Activated CD8-positive, alpha-beta T cell treated with anti-CD3 and anti-CD28 coated beads for 36 hours (primary cell): Measurements from ENCODE around the gene OSBPL6. TPM values are rescaled to one million over a fixed set of nuclear protein-coding genes. Genes with fewer than 3 reads are reported as not detected.

ENCODE experiments used
- ATAC-seq: fragments of 200-7000 bp; cut with Tn5 transposase; one replicate; pipeline ENCODE4 v1.10.0; 2021; ENCODE audit warnings: mild to moderate bottlenecking, moderate library complexity
- CTCF ChIA-PET: fragments of 350-600 bp; sonication (Branson Sonifier 250); formaldehyde crosslinking; loops from one replicate; lab custom pipeline; 2021; ENCODE audit warnings: antibody characterized with exemption; lab: Charles Lee
- POLR2A ChIA-PET: fragments of 350-600 bp; sonication (Branson Sonifier 250); formaldehyde crosslinking; loops from one replicate; lab custom pipeline; 2021; ENCODE audit warnings: antibody characterized with exemption; lab: Charles Lee
- DNase-seq: peaks from one replicate; pipeline ENCODE4 v3.0.0-alpha.2; 2020
- H3K27ac Mint-ChIP-seq: one replicate; pipeline ENCODE4 v1.8.0; 2021; ENCODE audit warnings: mild to moderate bottlenecking, mixed read lengths
- H3K27me3 Mint-ChIP-seq: one replicate; pipeline ENCODE4 v1.8.0; 2021; ENCODE audit warnings: mixed read lengths
- H3K36me3 Mint-ChIP-seq: one replicate; pipeline ENCODE4 v1.8.0; 2021; ENCODE audit warnings: low read depth, mixed read lengths
- H3K4me1 Mint-ChIP-seq: one replicate; pipeline ENCODE4 v1.8.0; 2021; ENCODE audit warnings: low read depth, mixed read lengths
- H3K4me3 Mint-ChIP-seq: one replicate; pipeline ENCODE4 v1.8.0; 2021; ENCODE audit warnings: mild to moderate bottlenecking, moderate library complexity, mixed read lengths
- H3K9me3 Mint-ChIP-seq: one replicate; pipeline ENCODE4 v1.8.0; 2021; ENCODE audit warnings: mixed read lengths
- CTCF ChIP-seq: fragments of 200-600 bp; IDR thresholded peaks from one replicate; pipeline ENCODE4 v1.8.0; 2022; ENCODE audit warnings: antibody characterized with exemption, mild to moderate bottlenecking
- intact Hi-C: fragments of 100-400 bp; cut with micrococcal nuclease; formaldehyde crosslinking; loops from one replicate; pipeline ENCODE4 v1.10.0; 2022
- total RNA-seq, 2 experiments: library from RNA; stranded (reverse); gene quantifications; one replicate each; pipeline ENCODE4 v1.2.3, GENCODE V29; 2021

Gene OSBPL6
- total RNA-seq, 2 experiments from 2014 or later, result 2.5 to 4.0 TPM

GRCh38 chr2:178246696-178247095 is 52.4 kb downstream of the OSBPL6 start:
- H3K4me1 Mint-ChIP-seq, result no peaks in the 10 kb centered on the region
- no peak for DNase-seq
- ChIA-PET CTCF (interaction anchor here (0.6 kb wide), 1 partner anchor 37 kb away, joined by 3 read pairs; no protein-coding TSS in a partner anchor), POLR2A (no interaction called here)
- intact Hi-C loops, result no loop called here
- no peak overlapping the region for H3K4me3 Mint-ChIP-seq
- ATAC-seq, result no peak
- H3K27ac Mint-ChIP-seq, result no peak overlapping the region
- H3K9me3 Mint-ChIP-seq, result no peaks in the 10 kb centered on the region
- H3K36me3 Mint-ChIP-seq, result no peaks in the 10 kb centered on the region
- peaks cover 10% of the 10 kb centered on the region for H3K27me3 Mint-ChIP-seq
- TF ChIP-seq CTCF, result no peak

GRCh38 chr2:178247250-178247649 is 52.9 kb downstream of the OSBPL6 start:
- ChIA-PET CTCF (interaction anchor here (0.6 kb wide), 1 partner anchor 37 kb away, joined by 3 read pairs; no protein-coding TSS in a partner anchor), POLR2A (no interaction called here)
- no peaks in the 10 kb centered on the region for H3K4me1 Mint-ChIP-seq
- H3K27me3 Mint-ChIP-seq, result peaks cover 10% of the 10 kb centered on the region
- no peak for TF ChIP-seq CTCF
- intact Hi-C loops, result no loop called here
- no peak overlapping the region for H3K27ac Mint-ChIP-seq
- no peaks in the 10 kb centered on the region for H3K36me3 Mint-ChIP-seq
- no peaks in the 10 kb centered on the region for H3K9me3 Mint-ChIP-seq
- no peak for DNase-seq
- no peak for ATAC-seq
- H3K4me3 Mint-ChIP-seq, result no peak overlapping the region

GRCh38 chr2:178250429-178250828 is 56.1 kb downstream of the OSBPL6 start:
- intact Hi-C loops, result no loop called here
- POLR2A ChIA-PET, result no interaction called here
- CTCF ChIA-PET, result interaction anchor here (1.0 kb wide), 1 partner anchor 68 kb away, joined by 3 read pairs; no protein-coding TSS in a partner anchor
- Mint-ChIP-seq H3K9me3 (no peaks in the 10 kb centered on the region), H3K27me3 (peaks cover 6% of the 10 kb centered on the region), H3K4me1 (no peaks in the 10 kb centered on the region), H3K27ac (no peak overlapping the region), H3K4me3 (no peak overlapping the region), H3K36me3 (no peaks in the 10 kb centered on the region)
- no peak for TF ChIP-seq CTCF
- no peak for DNase-seq
- no peak for ATAC-seq

GRCh38 chr2:178251151-178251955 is 57.0 kb downstream of the OSBPL6 start:
- H3K27me3 Mint-ChIP-seq, result peaks cover 6% of the 10 kb centered on the region
- POLR2A ChIA-PET, result no interaction called here
- TF ChIP-seq CTCF, result no peak
- H3K4me3 Mint-ChIP-seq, result no peak overlapping the region
- no peaks in the 10 kb centered on the region for H3K9me3 Mint-ChIP-seq
- no peaks in the 10 kb centered on the region for H3K36me3 Mint-ChIP-seq
- DNase-seq (no peak), ATAC-seq (no peak)
- CTCF ChIA-PET, result no interaction called here
- H3K27ac Mint-ChIP-seq, result no peak overlapping the region
- H3K4me1 Mint-ChIP-seq, result no peaks in the 10 kb centered on the region
- intact Hi-C loops, result no loop called here

GRCh38 chr2:178256382-178257042 is 62.2 kb downstream of the OSBPL6 start:
- H3K36me3 Mint-ChIP-seq, result no peaks in the 10 kb centered on the region
- H3K4me1 Mint-ChIP-seq, result no peaks in the 10 kb centered on the region
- H3K9me3 Mint-ChIP-seq, result no peaks in the 10 kb centered on the region
- intact Hi-C loops, result no loop called here
- POLR2A ChIA-PET, result no interaction called here
- H3K27ac Mint-ChIP-seq, result no peak overlapping the region
- no peak overlapping the region for H3K4me3 Mint-ChIP-seq
- CTCF ChIA-PET, result interaction anchor here (1.3 kb wide), 1 partner anchor 44 kb away, joined by 3 read pairs; no protein-coding TSS in a partner anchor
- no peak for TF ChIP-seq CTCF
- no peaks in the 10 kb centered on the region for H3K27me3 Mint-ChIP-seq
- ATAC-seq (no peak), DNase-seq (no peak)
